Thyroid gland (tissue), 4 donors: ENCODE measurements around the gene CELSR3. TPM values are rescaled to one million over a fixed set of nuclear protein-coding genes. Genes with fewer than 3 reads are reported as not detected.

ENCODE experiments used
- DNase-seq, 2 donors: peaks; one replicate each; pipeline ENCODE4 v3.0.0-alpha.2; 2019
- H3K27ac ChIP-seq, 3 donors: fragments of 200-600 bp; sonication (generic); 1 replicate in 2 of 3; 2 replicates in 1 of 3; pipeline ENCODE4 v1.5.1; 2016 to 2019; ENCODE audit warnings: mild to moderate bottlenecking in 1 of 3, moderate library complexity in 1 of 3
- H3K27me3 ChIP-seq: fragments of 200-600 bp; sonication (generic); one replicate; pipeline ENCODE4 v1.5.1; 2019
- H3K36me3 ChIP-seq, 2 donors: fragments of 200-600 bp; sonication (generic); one replicate each; pipeline ENCODE4 v1.5.1; 2016 to 2019
- H3K4me1 ChIP-seq, 2 donors: fragments of 200-600 bp; sonication (generic); one replicate each; pipeline ENCODE4 v1.5.1; 2017 to 2019
- H3K4me3 ChIP-seq, 3 donors: fragments of 200-600 bp; sonication (generic); replicated peaks in 1 of 3; 1 replicate in 2 of 3; 2 replicates in 1 of 3; pipeline ENCODE4 v1.5.1; 2016; ENCODE audit warnings: mild to moderate bottlenecking in 1 of 3
- H3K9me3 ChIP-seq: fragments of 200-600 bp; sonication (generic); one replicate; pipeline ENCODE4 v1.5.1; 2017
- CTCF ChIP-seq, 6 experiments: fragments of 200-600 bp in 3 of 6; fragments of 450-650 bp in 3 of 6; sonication (generic) in 3 of 6; IDR thresholded peaks; one replicate each; pipeline ENCODE4 v1.5.1; 2016 to 2019; ENCODE audit warnings: antibody characterized with exemption in 6 of 6, mild to moderate bottlenecking in 2 of 6, inconsistent platforms in 1 of 6, moderate library complexity in 1 of 6
- POLR2A ChIP-seq, 2 donors: fragments of 450-650 bp; IDR thresholded peaks; one replicate each; pipeline ENCODE4 v1.6.1; 2017; ENCODE audit warnings: antibody characterized with exemption in 2 of 2, mild to moderate bottlenecking in 2 of 2, moderate library complexity in 1 of 2
- WGBS, 2 donors: methylation state at CpG; one replicate each; pipeline ENCODE4 v1.1.5; 2017; 5-methylcytosine and 5-hydroxymethylcytosine counted together
- intact Hi-C: fragments of 100-400 bp; cut with DNase I; formaldehyde crosslinking; loops from one replicate; pipeline ENCODE4 v1.15.1; 2023
- total RNA-seq, 4 donors: library from RNA; depleted of rRNA; stranded (reverse); fragments of >200 nt; gene quantifications; one replicate each; pipeline ENCODE4 v1.2.3, GENCODE V29; 2016

CELSR3 gene
- total RNA-seq, 4 donors from 2014 or later, result 0.54 to 1.7 (median 1.0) TPM

- no peaks in the 10 kb centered on the region for H3K27me3 ChIP-seq
- DNase-seq, result no peak
- no peak overlapping the region for H3K4me3 ChIP-seq
- peaks cover 22 to 26% of the 10 kb centered on the region in 2 donors for H3K4me1 ChIP-seq
- no peak overlapping the region for H3K27ac ChIP-seq
- H3K9me3 ChIP-seq, result no peaks in the 10 kb centered on the region
- no peak for TF ChIP-seq POLR2A (IDR thresholded peaks at IDR 0.05)
- TF ChIP-seq CTCF (IDR thresholded peaks at IDR 0.05), result no peak
- H3K36me3 ChIP-seq, result peaks cover 15 to 37% of the 10 kb centered on the region in 2 donors
- WGBS, 2 donors, result 91 to 92% methylated on average over 6 to 7 of the region's 7 CpGs
- intact Hi-C loops, result no loop called here
Observed at GRCh38 chr3:48681541-48681880, 18.8 kb upstream of the CELSR3 start.

GRCh38 chr3:48680811-48681540, 18.3 kb upstream of the CELSR3 start:
- TF ChIP-seq POLR2A (IDR thresholded peaks at IDR 0.05) (no peak), CTCF (IDR thresholded peaks at IDR 0.05) (no peak)
- no peak overlapping the region for H3K4me3 ChIP-seq

GRCh38 chr3:48679411-48680391, 17.0 kb upstream of the CELSR3 start:
- TF ChIP-seq CTCF (IDR thresholded peaks at IDR 0.05), result no peak
- no peak for TF ChIP-seq POLR2A (IDR thresholded peaks at IDR 0.05)
- Histone ChIP-seq H3K27me3 (no peaks in the 10 kb centered on the region), H3K36me3 (peaks cover 15 to 37% of the 10 kb centered on the region in 2 donors), H3K27ac (no peak overlapping the region), H3K4me1 (peaks cover 9 to 18% of the 10 kb centered on the region in 2 donors), H3K9me3 (no peaks in the 10 kb centered on the region), H3K4me3 (no peak overlapping the region)
- intact Hi-C loops, result no loop called here
- DNase-seq, result no peak
- 91 to 92% methylated on average over 18 to 20 of the region's 20 CpGs for WGBS, 2 donors

More at GRCh38 chr3:48680811-48681540, 18.3 kb upstream of the CELSR3 start:
- DNase-seq, result no peak
- intact Hi-C loops, result no loop called here
- Histone ChIP-seq H3K36me3 (peaks cover 15 to 37% of the 10 kb centered on the region in 2 donors), H3K4me1 (peaks cover 17 to 23% of the 10 kb centered on the region in 2 donors), H3K27ac (no peak overlapping the region), H3K9me3 (no peaks in the 10 kb centered on the region), H3K27me3 (no peaks in the 10 kb centered on the region)
- 89 to 97% methylated on average over 11 to 13 of the region's 17 CpGs for WGBS, 2 donors

GRCh38 chr3:48678566-48679380, 16.1 kb upstream of the CELSR3 start:
- H3K36me3 ChIP-seq, result peaks cover 15 to 37% of the 10 kb centered on the region in 2 donors
- intact Hi-C loops, result no loop called here

More at GRCh38 chr3:48678566-48679380, 16.1 kb upstream of the CELSR3 start:
- Histone ChIP-seq H3K4me3 (no peak overlapping the region), H3K27ac (no peak overlapping the region), H3K4me1 (peaks cover 4 to 9% of the 10 kb centered on the region in 2 donors), H3K9me3 (no peaks in the 10 kb centered on the region), H3K27me3 (no peaks in the 10 kb centered on the region)
- DNase-seq, result no peak
- 93 to 97% methylated on average over 8 to 19 of the region's 24 CpGs for WGBS, 2 donors
- no peak for TF ChIP-seq CTCF (IDR thresholded peaks at IDR 0.05)
- TF ChIP-seq POLR2A (IDR thresholded peaks at IDR 0.05), result no peak
